Erythroblast (primary cell): ENCODE measurements around the gene APOF.

Source experiments
- GATA1 ChIP-seq: IDR thresholded peaks from 2 replicates; pipeline ENCODE4 v1.6.1; 2011; ENCODE audit warnings: low read depth, mild to moderate bottlenecking, control low read depth, low read length, moderate library complexity
- POLR2A ChIP-seq: IDR thresholded peaks from 2 replicates; pipeline ENCODE4 v1.6.1; 2011; ENCODE audit warnings: mild to moderate bottlenecking, low read length

- TF ChIP-seq POLR2A (no peak), GATA1 (no peak)
These were observed 26.1 kb downstream of the APOF start for GRCh38 chr12:56336361-56337167.
